Sigmoid colon (tissue), 4 donors: Measurements from ENCODE around the gene THRA.

Experiments
- POLR2A ChIP-seq, 2 donors: fragments of 450-650 bp; IDR thresholded peaks; one replicate each; pipeline ENCODE4 v1.6.1; 2016; ENCODE audit warnings: antibody characterized with exemption in 2 of 2, mild to moderate bottlenecking in 2 of 2, moderate library complexity in 2 of 2
- POLR2AphosphoS5 ChIP-seq, 4 donors: sonication (generic); formaldehyde crosslinking; IDR thresholded peaks; one replicate each; pipeline ENCODE4 v1.6.1; 2017; ENCODE audit warnings: antibody characterized with exemption in 4 of 4
- TF ChIP-seq, protein P1 (sequence below), 4 experiments: fragments of 450-650 bp in 3 of 4; fragments of 200-600 bp in 1 of 4; IDR thresholded peaks; one replicate each; pipeline ENCODE4 v1.5.1; 2016 to 2019; ENCODE audit warnings: antibody characterized with exemption in 4 of 4, mild to moderate bottlenecking in 3 of 4, moderate library complexity in 2 of 4

DNA sequence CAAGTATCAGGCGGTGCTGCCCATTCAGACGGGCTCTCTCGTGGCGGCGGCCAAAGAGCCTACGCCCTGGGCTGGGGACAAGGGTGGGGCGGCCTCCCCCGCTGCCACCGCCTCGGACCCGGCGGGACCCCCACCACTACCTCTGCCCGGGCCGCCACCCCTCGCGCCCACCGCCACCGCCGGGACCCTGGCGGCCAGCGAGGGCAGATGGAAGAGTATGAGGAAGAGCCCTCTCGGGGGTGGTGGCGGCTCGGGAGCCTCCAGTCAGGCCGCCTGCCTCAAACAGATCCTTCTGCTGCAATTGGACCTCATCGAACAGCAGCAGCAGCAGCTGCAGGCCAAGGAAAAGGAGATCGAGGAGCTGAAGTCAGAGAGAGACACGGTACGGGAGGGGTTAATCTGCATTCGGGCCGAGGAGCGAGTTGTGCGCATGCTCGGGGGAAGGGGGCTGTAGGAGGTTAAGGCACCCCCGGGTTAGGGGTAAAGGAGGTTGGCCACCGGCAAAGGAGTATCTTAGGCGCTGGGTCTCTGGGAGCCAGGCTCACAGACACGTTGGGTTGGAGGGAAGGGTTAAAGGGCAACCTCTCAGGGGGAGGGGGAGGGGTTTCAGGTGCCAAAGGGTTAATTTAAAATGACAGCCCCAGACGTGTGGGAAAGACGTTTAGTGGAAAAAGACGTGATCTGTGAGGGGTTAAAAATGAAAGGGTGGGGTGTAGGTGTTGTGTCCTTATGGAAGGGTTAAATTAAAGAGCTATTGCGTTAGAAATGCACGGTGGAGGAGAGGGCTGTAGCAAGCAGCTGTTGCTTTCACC is 60.4 kb downstream of the THRA start:
- TF ChIP-seq, protein P1, sequence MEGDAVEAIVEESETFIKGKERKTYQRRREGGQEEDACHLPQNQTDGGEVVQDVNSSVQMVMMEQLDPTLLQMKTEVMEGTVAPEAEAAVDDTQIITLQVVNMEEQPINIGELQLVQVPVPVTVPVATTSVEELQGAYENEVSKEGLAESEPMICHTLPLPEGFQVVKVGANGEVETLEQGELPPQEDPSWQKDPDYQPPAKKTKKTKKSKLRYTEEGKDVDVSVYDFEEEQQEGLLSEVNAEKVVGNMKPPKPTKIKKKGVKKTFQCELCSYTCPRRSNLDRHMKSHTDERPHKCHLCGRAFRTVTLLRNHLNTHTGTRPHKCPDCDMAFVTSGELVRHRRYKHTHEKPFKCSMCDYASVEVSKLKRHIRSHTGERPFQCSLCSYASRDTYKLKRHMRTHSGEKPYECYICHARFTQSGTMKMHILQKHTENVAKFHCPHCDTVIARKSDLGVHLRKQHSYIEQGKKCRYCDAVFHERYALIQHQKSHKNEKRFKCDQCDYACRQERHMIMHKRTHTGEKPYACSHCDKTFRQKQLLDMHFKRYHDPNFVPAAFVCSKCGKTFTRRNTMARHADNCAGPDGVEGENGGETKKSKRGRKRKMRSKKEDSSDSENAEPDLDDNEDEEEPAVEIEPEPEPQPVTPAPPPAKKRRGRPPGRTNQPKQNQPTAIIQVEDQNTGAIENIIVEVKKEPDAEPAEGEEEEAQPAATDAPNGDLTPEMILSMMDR (IDR thresholded peaks at IDR 0.05) = peak in 1 of 4 experiments; percentile 3
- TF ChIP-seq POLR2AphosphoS5 (IDR thresholded peaks at IDR 0.05) = peak in 1 of 4 donors; percentile 42
- no peak for TF ChIP-seq POLR2A (IDR thresholded peaks at IDR 0.05)
